Activated naive CD4-positive, alpha-beta T cell treated with anti-CD3 and anti-CD28 coated beads, Interleukin-2, amount 50 U/mL, for 24 hours (primary cell): ENCODE results near the gene LZTS2.

ENCODE experiments used
- H3K27ac Mint-ChIP-seq: one replicate; pipeline ENCODE4 v1.8.0; 2021; ENCODE audit warnings: mild to moderate bottlenecking, mixed read lengths
- H3K27me3 Mint-ChIP-seq: one replicate; pipeline ENCODE4 v1.8.0; 2021; ENCODE audit warnings: mixed read lengths
- H3K36me3 Mint-ChIP-seq: one replicate; pipeline ENCODE4 v1.8.0; 2021; ENCODE audit warnings: mixed read lengths
- H3K4me1 Mint-ChIP-seq: one replicate; pipeline ENCODE4 v1.8.0; 2021; ENCODE audit warnings: mixed read lengths
- H3K4me3 Mint-ChIP-seq: one replicate; pipeline ENCODE4 v1.8.0; 2021; ENCODE audit warnings: mild to moderate bottlenecking, mixed read lengths
- H3K9me3 Mint-ChIP-seq: one replicate; pipeline ENCODE4 v1.8.0; 2021; ENCODE audit warnings: mixed read lengths

The LZTS2 gene, protein sequence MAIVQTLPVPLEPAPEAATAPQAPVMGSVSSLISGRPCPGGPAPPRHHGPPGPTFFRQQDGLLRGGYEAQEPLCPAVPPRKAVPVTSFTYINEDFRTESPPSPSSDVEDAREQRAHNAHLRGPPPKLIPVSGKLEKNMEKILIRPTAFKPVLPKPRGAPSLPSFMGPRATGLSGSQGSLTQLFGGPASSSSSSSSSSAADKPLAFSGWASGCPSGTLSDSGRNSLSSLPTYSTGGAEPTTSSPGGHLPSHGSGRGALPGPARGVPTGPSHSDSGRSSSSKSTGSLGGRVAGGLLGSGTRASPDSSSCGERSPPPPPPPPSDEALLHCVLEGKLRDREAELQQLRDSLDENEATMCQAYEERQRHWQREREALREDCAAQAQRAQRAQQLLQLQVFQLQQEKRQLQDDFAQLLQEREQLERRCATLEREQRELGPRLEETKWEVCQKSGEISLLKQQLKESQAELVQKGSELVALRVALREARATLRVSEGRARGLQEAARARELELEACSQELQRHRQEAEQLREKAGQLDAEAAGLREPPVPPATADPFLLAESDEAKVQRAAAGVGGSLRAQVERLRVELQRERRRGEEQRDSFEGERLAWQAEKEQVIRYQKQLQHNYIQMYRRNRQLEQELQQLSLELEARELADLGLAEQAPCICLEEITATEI

DNA sequence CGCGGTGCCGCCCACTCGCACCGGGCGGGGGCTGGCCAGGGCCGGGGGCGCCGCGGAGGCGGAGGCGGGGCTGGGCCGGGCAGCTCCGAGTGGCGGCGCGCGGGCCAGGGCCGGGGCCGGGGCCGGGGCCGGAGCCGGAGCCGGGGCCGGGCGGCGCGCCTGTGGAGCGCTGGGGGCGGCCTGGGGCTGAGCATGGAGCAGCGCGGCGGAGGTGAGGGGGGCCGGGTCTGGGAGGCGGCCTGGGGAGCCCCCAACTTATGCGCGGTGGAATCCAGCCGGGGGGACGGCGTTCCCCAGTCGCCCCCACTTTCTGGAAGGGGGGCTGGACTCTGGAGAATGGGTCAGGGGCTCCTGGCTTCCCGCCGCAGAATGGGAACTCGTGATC, at the start of gene LZTS2:
LZTS2 (plus strand) TSS at position 67 of the 385 bp plus-strand sequence. CDS start 2,731 bp downstream, outside the sequence.
- no peaks in the 10 kb centered on the region for H3K9me3 Mint-ChIP-seq
- peak within 1 kb of the TSS; percentile 92 for H3K4me3 Mint-ChIP-seq
- H3K4me1 Mint-ChIP-seq: peaks cover 25% of the 10 kb centered on the region
- H3K27me3 Mint-ChIP-seq: no peaks in the 10 kb centered on the region
- no peaks in the 10 kb centered on the region for H3K36me3 Mint-ChIP-seq
- peak within 1 kb of the TSS; percentile 96 for H3K27ac Mint-ChIP-seq

DNA sequence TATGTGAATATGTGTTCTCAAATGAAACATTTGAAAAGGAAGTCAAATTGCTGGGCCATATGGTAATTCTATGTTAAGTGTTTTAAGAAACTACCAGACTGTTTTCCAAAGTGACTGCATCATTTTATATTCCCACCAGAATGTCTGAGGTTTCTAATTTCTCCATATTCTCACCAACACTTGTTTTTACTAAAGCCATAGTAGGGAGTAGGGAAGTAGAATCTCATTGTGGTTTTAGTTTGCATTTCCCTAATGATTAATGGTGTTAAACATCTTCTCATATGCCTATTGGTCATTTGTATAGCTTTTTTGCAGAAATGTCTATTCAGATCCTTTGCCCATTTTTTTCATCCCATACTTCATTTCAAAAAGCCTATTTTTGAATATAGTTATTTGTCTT, 39.4 kb upstream of the LZTS2 start:
- H3K27ac Mint-ChIP-seq: no peak overlapping the region
- H3K27me3 Mint-ChIP-seq: no peaks in the 10 kb centered on the region
- H3K36me3 Mint-ChIP-seq: peaks cover 18% of the 10 kb centered on the region
- no peaks in the 10 kb centered on the region for H3K9me3 Mint-ChIP-seq
- H3K4me1 Mint-ChIP-seq: peaks cover 11% of the 10 kb centered on the region
- no peak overlapping the region for H3K4me3 Mint-ChIP-seq

DNA sequence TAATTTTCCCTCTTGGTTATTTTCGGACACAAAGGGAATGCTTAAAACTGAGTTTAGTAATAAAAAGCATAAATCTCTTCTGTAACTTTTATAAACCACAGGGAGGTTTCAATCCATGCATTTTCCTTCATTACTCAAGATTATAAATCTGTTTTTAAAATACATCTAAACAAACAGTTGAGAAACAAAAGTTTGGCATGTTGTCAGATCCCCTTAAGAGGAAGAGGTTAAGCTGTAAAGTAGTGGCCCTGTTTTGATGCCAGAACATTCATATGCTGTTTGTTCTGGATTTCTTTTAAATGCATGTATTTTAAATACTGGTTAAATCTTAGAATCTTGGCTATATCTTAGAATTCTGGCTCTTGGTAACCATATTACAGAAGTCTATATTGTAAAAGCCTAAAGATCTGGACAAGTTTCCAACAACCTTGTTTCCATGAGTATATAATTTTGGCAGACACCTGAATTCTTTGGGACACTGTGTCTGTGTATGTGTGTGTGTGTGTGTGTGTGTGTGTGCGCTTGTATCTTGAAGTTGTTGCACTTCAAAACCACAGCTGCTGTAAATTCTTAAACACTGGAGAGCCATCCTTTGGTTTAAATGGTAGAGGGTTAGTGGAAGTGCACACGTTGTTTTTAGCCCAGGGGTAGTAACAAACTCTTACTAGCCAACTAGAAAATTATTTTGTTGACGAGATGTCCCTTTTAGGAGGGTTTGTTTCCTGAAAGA, 37.1 kb upstream of the LZTS2 start:
- peaks cover 17% of the 10 kb centered on the region for H3K36me3 Mint-ChIP-seq
- no peaks in the 10 kb centered on the region for H3K4me1 Mint-ChIP-seq
- no peaks in the 10 kb centered on the region for H3K27me3 Mint-ChIP-seq
- no peaks in the 10 kb centered on the region for H3K9me3 Mint-ChIP-seq
- no peak overlapping the region for H3K27ac Mint-ChIP-seq
- H3K4me3 Mint-ChIP-seq: no peak overlapping the region

DNA sequence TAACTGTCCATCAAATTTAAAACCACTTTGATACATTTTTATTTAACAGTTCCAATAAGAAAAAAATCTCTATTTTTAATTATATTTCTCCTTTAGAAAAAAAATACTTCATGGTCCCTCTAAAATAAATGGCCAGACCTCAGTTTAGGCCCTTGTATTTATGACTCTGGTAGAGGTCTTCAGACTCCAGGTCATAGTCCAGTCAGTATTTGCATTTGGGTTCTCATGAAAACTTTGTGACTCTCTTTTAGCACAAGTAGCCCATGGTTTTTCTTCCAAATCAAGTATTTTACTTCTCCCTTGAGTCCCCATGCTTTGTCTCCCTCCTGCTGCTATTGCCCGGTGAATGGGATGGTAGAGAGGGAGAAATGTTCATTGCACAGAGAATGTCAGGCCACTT, 35.8 kb upstream of the LZTS2 start:
- no peak overlapping the region for H3K27ac Mint-ChIP-seq
- peaks cover 6% of the 10 kb centered on the region for H3K4me1 Mint-ChIP-seq
- no peaks in the 10 kb centered on the region for H3K9me3 Mint-ChIP-seq
- H3K36me3 Mint-ChIP-seq: peaks cover 13% of the 10 kb centered on the region
- no peaks in the 10 kb centered on the region for H3K27me3 Mint-ChIP-seq
- no peak overlapping the region for H3K4me3 Mint-ChIP-seq

DNA sequence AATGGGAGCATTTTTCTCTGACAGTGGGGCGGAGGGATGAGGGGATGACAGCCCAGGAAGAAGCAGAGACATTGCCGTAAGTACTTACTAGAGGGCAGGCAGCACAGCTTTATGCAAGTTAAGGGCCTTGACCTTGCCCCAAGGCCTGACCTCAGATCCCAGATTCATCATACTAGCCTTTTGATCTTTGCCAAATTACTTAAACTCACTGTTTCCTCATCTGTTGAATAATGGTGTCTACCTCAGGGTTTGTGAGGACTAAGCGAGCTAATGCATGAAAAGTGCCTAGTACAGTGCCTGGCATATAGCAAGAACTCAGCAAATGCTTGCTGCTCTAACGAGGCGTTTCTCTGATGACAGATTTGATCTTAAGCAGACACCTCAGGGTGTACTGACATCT, 33.8 kb upstream of the LZTS2 start:
- Mint-ChIP-seq H3K4me1 (peaks cover 15% of the 10 kb centered on the region), H3K9me3 (no peaks in the 10 kb centered on the region)

DNA sequence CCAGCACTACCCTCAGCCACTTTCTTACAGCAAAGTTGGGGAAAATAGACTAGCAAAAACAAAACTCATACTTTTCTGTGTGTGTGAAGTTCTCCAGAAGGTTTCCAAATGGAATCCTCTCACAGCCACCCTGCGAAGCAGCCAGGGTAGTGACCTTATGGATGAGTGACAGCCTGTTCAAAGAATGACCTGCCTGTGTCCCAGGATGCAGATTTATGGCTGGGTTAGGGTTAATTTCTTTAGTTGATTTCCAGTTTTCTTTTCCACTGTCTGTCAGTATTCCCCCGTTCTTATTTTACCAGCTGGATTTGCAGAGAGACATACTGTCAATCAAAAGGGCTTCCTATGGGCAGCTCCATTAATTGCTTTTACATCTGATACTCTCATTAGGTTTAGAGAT, 32.7 kb upstream of the LZTS2 start:
- Mint-ChIP-seq H3K27me3 (no peaks in the 10 kb centered on the region), H3K36me3 (peaks cover 3% of the 10 kb centered on the region), H3K4me1 (peaks cover 15% of the 10 kb centered on the region), H3K4me3 (no peak overlapping the region), H3K9me3 (no peaks in the 10 kb centered on the region), H3K27ac (no peak overlapping the region)

More for the DNA sequence above, 33.8 kb upstream of the LZTS2 start:
- H3K4me3 Mint-ChIP-seq: no peak overlapping the region
- H3K36me3 Mint-ChIP-seq: peaks cover 3% of the 10 kb centered on the region
- H3K27me3 Mint-ChIP-seq: no peaks in the 10 kb centered on the region
- no peak overlapping the region for H3K27ac Mint-ChIP-seq

DNA sequence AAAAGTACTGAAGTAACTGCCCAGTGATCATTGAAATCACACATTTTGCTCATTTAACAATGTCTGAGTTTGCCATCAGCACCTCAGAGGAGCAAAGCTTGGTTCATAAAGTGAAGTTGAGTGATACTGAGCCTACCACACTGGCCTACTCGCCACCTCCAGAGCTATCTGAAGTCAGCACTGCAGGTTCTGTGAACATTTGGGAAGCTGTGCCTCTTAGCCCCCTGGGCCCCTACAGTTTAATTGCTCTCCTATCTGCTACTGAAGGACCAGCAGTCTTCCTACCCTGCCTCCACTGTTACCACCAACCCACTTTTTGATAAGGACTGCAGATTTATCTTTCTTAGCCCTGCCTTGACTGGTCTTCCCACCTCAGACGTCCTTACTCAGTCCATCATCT, 32.3 kb upstream of the LZTS2 start:
- Mint-ChIP-seq H3K4me1 (peaks cover 15% of the 10 kb centered on the region), H3K4me3 (no peak overlapping the region), H3K36me3 (peaks cover 3% of the 10 kb centered on the region), H3K9me3 (no peaks in the 10 kb centered on the region), H3K27me3 (no peaks in the 10 kb centered on the region), H3K27ac (no peak overlapping the region)

DNA sequence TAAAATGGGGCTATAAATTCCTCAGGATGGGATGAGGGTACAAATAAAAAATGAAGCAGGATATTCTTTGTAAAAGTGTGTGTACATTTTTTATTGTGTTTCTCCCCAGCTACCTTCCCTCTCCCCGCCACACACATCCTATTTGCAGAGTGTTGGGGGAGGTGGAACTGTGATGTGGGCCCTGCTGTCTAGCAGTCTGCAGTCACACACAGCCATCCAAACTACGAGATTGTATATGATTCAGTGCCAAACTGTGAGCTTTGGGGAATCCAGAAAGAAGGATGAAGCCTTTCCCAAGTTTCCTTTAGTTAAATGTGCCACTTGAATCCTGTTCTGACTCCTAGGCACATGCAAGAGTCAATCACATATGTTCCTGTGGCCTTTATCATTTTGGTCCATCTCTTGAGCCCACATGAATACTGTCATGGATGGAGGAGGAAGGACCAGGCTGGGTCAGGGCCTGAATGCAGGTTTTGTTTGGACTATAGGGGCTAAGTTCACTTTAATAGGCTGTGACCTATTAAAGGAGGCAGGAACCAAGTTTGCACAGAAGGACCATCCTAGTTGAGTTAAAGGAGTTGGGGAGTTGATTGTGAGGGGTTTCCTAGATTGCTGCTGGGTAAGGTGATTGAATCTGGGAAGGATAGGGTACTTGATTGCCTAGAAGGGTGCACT, 31.4 kb upstream of the LZTS2 start:
- H3K27ac Mint-ChIP-seq: no peak overlapping the region
- H3K4me1 Mint-ChIP-seq: peaks cover 15% of the 10 kb centered on the region
- peaks cover 3% of the 10 kb centered on the region for H3K36me3 Mint-ChIP-seq
- H3K4me3 Mint-ChIP-seq: peak overlapping the region; percentile 66
- no peaks in the 10 kb centered on the region for H3K27me3 Mint-ChIP-seq
- no peaks in the 10 kb centered on the region for H3K9me3 Mint-ChIP-seq

DNA sequence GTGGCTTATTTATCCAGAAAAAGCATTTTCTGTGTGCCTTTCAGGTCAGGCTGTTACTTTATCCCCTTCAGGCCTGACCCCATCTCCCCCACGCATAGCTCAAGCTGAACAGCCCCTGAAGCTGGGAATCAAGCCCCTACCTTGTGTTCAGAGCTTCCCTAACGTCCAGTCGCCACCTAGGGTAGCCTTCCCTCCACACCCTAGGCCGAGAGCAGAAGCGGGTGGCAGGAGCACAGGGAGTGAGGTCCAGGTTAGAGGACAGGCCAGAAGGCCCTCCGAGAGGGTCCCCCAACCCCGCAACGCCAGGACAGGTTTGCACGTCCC, 30.8 kb upstream of the LZTS2 start:
- Mint-ChIP-seq H3K27ac (no peak overlapping the region), H3K4me1 (peaks cover 15% of the 10 kb centered on the region), H3K27me3 (no peaks in the 10 kb centered on the region), H3K36me3 (peaks cover 3% of the 10 kb centered on the region), H3K9me3 (no peaks in the 10 kb centered on the region), H3K4me3 (peak overlapping the region; percentile 64)

DNA sequence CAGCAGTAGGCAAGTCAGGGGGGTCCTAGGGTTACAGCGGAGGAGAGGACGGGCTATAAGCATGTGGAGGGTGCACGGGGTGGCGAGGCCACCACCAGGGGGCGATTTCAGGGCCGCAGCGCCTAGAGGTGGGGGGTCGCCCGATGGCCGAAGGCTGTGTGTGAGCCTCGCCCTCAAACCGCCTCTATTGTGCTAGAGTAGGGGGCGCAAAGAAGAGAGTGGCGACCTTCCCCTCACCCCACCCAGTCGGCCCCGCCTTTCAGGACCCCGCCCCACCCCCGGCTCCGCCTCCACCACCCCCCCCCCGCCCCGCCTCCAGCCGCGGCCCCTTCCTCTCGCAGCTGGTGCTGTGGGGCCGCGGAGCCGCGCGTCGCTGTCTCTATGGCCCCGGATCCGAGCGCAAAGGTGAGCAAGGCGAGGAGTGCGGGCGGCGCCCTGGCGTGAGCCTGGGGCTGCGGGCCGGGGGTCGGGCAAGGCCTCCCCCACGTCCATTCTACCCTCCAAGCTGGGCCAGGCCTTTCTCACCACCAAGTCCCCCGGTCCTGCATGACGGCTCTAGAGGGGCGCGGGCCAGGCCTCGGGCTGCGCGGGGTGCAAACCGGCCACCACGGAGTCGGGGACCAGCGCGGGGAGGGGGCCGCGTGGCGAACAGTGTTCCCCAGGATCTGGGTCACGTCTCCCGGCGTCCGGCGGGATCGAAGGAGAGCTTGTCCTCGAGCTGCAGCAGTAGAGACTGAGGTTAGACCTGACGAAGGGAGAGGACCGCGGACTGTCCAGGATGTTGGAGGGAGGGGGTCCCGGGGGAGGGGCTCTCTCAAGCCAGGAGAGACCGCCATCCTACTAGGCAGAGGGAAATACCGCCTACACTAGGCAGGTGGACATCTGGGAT, 30.2 kb upstream of the LZTS2 start, which contains the start of gene SEMA4G:
SEMA4G (plus strand) TSS at position 318 of the 889 bp plus-strand sequence. CDS start 3,409 bp downstream, outside the sequence.
- peak within 1 kb of the TSS; percentile 66 for H3K4me3 Mint-ChIP-seq
- peaks cover 3% of the 10 kb centered on the region for H3K36me3 Mint-ChIP-seq
- no peaks in the 10 kb centered on the region for H3K27me3 Mint-ChIP-seq
- peaks cover 15% of the 10 kb centered on the region for H3K4me1 Mint-ChIP-seq
- H3K27ac Mint-ChIP-seq: no peak within 1 kb of the TSS
- H3K9me3 Mint-ChIP-seq: no peaks in the 10 kb centered on the region

DNA sequence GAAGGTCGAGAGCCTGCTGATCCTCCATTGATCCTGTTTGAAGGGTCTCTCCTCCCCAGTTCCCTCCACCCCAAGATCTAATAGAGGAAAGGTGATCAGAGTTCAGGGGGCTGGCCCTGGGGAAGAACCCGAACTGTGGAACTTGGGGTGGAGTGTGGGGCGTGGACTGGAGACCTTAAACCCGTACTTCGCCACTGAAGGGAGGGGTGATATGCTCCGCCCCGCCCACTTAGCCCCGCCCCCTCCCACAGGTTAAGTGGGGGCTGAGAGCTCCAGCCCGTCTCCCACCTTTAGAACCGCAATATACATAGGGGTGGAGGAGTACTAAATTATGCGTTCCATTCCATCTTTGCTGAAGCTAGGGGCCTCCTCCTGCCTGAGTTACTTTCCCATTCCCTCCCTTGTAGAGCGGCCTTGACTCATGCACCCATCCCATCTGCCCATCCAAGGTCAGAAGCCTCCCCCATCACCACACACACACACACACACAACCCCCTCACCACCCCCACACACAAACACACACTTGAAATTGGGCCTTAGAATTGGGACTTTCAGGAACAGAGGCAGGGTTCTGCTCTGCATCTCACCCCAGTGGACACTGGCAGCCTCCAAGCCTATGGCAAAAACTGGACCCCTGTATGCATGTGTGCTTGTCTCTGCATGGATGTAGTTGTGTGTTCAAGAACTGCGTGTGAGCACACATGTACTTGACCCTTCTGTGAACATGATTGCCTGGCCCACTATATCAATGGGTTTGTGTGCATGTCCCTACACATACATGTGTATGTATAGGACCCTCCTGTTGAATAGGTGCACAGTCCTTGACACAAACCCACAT, 29.3 kb upstream of the LZTS2 start:
- Mint-ChIP-seq H3K9me3 (no peaks in the 10 kb centered on the region), H3K4me3 (peak overlapping the region; percentile 66), H3K27me3 (no peaks in the 10 kb centered on the region), H3K4me1 (peaks cover 15% of the 10 kb centered on the region), H3K27ac (no peak overlapping the region), H3K36me3 (peaks cover 3% of the 10 kb centered on the region)

DNA sequence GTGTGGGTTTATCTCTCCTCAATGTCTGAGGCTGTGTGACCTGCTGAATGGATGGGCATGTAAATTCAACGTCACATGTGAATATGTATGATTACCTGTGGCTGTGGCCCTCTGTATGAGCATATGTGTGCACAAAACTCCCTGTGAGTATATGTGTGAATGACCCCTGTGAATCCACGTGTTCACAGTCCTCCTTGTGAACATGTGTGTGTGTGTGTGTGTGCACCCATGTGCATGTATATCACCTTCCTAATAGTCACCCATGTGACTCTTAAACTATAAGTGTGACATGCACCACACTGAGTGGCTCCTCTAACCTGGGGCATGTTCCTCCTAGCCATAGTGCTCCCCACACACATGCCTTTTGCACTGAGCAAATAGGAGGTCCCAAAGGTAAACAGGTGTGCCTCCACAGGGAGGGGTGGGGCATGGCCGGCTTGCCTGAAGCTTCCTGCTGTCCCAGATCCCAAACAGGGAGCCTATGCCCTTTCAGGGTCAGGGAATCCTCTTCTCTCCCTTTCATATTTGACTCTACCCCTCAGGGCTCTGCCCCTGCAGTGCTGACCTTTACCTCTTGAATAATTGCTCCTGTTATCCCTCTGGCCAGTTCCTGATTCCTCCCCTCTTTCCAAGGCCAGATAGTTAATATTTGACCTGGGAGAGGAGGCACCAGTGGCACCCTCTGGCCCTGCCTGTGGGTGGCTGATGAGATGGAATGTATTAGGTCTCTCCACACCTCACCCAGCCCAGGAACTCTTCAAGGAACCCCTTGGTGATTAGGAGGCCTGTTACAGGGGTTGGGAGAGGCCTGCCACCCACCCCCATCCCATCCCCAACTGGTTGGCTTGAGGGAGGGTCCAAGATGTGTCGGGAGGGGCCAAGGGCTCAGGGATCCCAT, 28.4 kb upstream of the LZTS2 start:
- H3K27ac Mint-ChIP-seq: no peak overlapping the region

More for the DNA sequence above, 28.4 kb upstream of the LZTS2 start:
- Mint-ChIP-seq H3K4me3 (peak overlapping the region; percentile 66), H3K27me3 (no peaks in the 10 kb centered on the region), H3K36me3 (no peaks in the 10 kb centered on the region), H3K9me3 (no peaks in the 10 kb centered on the region), H3K4me1 (peaks cover 15% of the 10 kb centered on the region)
